GM18861 (cell line): ENCODE measurements around the gene CTAG1B.
"Not testable (repeated sequence)": the region's sequence is repeated elsewhere in the genome, so short reads cannot be mapped to it uniquely, and the experiment has no call there.

Source experiments
- ATAC-seq: cut with Tn5 transposase; IDR thresholded peaks from one replicate; pipeline ENCODE4 v1.9.1; 2021; ENCODE audit not compliant: unreplicated experiment

CTAG1B gene

DNA sequence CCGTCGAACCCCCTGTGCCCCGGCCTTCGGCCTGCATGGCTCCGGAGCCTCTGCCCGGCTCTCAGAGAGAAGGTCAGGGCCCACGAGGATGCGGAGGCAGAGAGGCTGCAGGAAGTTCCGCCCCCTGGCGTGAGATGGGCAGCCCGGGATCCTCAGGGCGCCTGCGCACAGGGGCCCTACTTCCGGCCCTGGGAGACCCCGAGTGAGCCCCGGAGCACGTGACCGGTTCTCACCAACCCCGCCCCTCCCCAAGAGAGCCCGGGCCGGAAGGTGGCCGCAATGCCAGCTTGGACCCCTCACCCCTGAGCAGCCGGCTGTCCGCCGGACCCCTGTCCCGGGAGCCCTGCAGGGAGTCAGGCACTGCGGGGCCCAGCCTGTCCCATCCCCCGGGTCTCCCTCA lies at the start of gene CTAG1B:
Gene CTAG1B, minus strand, starts transcription at position 101 of the 400 bp plus-strand sequence. Its CDS starts 64 bp downstream, at position 37.
- ATAC-seq: not testable (repeated sequence)

DNA sequence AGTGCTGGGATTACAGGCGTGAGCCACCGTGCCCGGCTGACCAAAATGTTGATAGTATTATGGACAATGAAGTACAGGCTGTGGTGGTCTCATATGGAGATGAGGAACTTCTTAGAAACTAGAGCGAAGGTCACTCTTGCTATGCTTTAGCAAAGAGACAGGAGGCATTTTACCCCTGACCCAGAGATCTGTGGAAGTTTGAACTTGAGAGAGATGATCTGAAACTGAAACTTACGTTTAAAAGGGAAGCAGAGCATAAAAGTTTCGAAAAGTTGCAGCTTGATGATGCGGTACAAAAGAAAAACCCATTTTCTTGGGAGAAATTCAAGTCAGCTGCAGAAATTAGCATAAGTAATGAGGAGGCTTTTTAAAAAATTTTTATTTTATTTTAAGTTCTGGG lies 42.8 kb upstream of the CTAG1B start:
- ATAC-seq: no peak

- no peak for ATAC-seq
Observed at GRCh38 chrX:154661170-154661569, 42.1 kb upstream of the CTAG1B start.

DNA sequence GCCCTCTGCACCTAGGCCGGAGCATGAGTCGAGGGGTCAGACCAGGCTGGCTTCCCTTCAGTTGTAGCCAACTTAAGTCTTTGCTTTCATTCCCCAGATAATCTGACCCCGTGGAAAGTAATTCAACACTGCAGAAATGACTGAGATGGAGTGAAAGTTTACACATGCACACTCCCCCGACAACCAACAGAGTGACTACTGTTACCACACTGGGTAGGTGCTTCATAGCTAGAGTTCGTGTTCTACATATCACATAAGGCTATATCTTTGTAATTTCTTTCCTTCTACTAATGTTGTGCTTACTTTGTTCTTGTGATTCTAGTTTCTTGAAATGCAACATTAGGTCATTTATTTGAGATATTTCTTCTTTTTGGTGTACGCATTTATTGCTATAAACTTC lies 41.5 kb upstream of the CTAG1B start:
- ATAC-seq: no peak

- ATAC-seq: no peak
Observed at GRCh38 chrX:154658957-154659356, 39.9 kb upstream of the CTAG1B start.

- ATAC-seq: no peak
Observed at GRCh38 chrX:154658187-154658586, 39.1 kb upstream of the CTAG1B start.

- no peak for ATAC-seq
Observed at GRCh38 chrX:154657226-154657805, 38.2 kb upstream of the CTAG1B start.

- no peak for ATAC-seq
Observed at GRCh38 chrX:154655786-154656185, 36.7 kb upstream of the CTAG1B start.

- no peak for ATAC-seq
Observed at GRCh38 chrX:154655346-154655745, 36.3 kb upstream of the CTAG1B start.

- no peak for ATAC-seq
Observed at GRCh38 chrX:154654925-154655324, 35.8 kb upstream of the CTAG1B start.

DNA sequence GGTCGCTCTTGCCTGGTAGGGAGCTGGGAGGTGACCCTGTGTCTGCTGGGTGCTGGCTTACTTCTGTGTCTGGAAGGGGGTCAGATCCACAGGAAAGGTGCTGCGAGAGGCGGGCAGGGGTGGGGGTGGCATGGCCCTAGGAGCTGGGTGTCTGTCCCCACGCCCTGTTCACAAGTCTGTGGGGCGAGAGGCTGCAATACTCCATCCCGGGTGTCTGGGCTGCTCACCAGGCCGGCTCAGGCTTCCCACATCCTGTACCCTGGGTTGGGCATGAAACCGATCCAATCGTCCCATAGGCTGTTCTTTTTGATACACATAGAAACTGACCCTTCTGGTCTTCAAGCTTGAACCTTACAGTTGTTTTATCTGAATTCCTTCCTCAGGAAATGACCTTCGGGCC lies 35.3 kb upstream of the CTAG1B start:
- ATAC-seq: no peak

- ATAC-seq: not testable (repeated sequence)
Observed at GRCh38 chrX:154653413-154653812, 34.3 kb upstream of the CTAG1B start, which contains the start of gene CTAG2. Gene CTAG2, minus strand, starts transcription at chrX:154653579. Its CDS starts 64 bp downstream, at chrX:154653515.

GRCh38 chrX:154653048-154653401 lies 33.9 kb upstream of the CTAG1B start:
- no peak for ATAC-seq

DNA sequence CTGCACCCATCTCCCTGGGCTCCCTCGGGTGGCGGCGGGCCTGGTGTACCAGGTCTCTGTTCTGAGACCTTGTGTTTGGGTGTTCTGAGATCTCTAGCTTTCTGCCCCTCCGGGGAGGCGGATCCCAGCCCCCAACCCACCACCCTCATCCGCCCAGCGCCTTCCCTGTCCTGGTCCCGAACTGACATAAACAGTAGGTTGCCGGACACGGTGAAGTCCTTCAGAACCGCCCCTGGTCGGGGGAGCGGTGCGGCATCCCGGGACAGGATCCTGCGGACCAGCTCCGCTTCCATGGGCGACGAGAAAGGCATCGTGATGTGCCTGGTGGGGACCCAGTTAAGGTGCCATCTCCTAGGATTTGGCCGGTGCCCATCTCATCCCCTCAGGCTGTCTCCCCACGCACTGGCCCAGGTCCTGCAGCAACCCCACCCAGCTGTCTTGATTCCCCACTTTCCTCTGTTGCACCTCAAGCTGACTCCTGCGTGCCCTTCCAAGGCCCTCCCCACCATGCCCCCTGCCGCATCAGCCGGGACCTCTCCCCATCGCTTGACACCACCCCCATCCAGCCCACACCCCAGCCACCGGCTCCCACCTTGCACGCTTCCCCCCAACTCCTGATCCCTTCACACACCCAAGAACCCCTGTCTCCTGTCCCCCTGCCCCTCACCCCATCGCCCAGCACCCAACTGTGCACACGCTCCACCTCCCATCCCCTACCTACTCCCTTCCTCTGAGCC lies 33.4 kb upstream of the CTAG1B start:
- ATAC-seq: no peak

GRCh38 chrX:154650221-154650510 lies 31.1 kb upstream of the CTAG1B start:
- ATAC-seq: no peak

DNA sequence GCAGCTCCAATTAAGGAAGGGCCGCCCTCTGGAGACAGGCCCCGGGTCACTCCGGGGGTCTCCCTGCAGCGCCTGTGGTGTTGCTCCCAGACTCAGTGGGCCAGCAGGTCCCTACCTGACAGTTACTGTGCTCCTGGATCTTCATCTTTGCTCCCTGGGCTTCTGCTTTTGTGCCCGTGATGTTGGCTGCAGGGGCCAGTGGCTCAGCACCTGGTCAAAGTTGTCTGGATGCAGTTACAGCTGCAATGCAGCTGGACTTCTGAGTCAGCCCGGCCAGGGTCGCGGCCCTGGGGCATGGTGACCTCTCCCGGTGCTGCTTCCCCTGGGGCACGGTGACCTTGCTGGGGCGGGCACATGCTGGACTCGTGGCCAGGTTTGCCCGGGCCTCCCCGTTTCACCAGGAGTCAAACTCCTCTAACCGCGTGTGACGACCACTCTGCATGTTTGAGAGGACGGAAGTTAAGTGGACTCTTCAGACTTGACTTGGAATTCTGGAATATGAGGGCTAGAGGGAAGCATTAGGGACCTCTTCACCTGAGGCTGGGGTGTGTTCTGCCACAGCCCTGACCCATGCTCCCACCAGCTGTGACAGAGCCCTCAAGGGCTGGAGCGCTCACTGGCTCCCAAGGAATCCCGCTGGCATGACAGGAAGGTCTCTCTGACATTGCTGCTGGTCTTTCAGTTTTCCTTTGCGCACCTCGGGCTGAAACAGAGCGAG lies 30.6 kb upstream of the CTAG1B start:
- ATAC-seq: no peak

GRCh38 chrX:154648931-154649330 lies 29.8 kb upstream of the CTAG1B start:
- ATAC-seq: no peak

DNA sequence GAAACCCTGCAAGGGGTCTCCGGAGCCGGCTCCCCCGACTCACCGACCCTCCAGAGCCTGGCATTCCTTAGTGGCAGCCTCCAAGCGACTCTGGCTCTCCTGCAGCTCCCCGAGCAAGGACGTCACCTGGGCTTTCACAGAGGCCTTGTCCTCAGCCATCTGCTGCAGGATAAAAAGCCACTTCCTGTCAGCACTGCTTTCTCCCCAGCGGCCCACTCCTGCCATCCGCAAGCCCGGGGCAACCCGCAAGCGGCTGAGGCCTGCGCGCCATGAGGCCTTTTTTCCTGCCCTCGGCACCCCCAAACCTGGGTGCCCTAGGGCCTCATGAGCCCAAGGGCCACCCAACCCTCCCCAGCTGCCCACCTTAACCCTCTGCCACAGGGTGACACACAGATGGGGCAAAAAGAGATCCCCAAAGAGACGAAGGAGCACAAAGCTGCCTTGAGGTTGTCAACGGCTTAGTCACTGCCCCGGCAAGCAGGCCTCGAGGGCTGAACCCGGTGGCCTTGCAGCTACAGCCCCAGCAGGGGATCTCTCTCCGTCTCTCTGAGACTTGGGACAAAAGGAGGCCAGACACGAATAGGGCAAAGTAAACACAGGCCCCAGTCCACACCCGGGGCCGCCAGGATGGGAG lies 26.8 kb upstream of the CTAG1B start:
- not testable (repeated sequence) for ATAC-seq

- not testable (repeated sequence) for ATAC-seq
Observed at GRCh38 chrX:154643708-154644107, 24.6 kb upstream of the CTAG1B start.

GRCh38 chrX:154641740-154642139 lies 22.7 kb upstream of the CTAG1B start:
- ATAC-seq: not testable (repeated sequence)

GRCh38 chrX:154633661-154634060 lies 14.6 kb upstream of the CTAG1B start:
- not testable (repeated sequence) for ATAC-seq

- not testable (repeated sequence) for ATAC-seq
Observed at GRCh38 chrX:154630949-154631348, 11.9 kb upstream of the CTAG1B start.
